A673 (cell line): ENCODE measurements around the gene PRSS22.

Experiments used
- CTCF ChIP-seq: fragments of 300-800, 200-600 bp; sonication (generic); conservative IDR thresholded peaks from 2 replicates; pipeline ENCODE4 v1.5.1; 2017; ENCODE audit warnings: low read depth, mild to moderate bottlenecking, antibody characterized with exemption, low read length, moderate library complexity, mixed read lengths
- EZH2 ChIP-seq: fragments of 200-600 bp; sonication (generic); IDR thresholded peaks from 2 replicates; pipeline ENCODE4 v1.6.1; 2017; ENCODE audit warnings: borderline replicate concordance, low read depth, mild to moderate bottlenecking, mixed read lengths, antibody characterized with exemption, low read length; ENCODE audit not compliant: poor library complexity, severe bottlenecking

- no peak for TF ChIP-seq CTCF
- TF ChIP-seq EZH2, result no peak
Measured at GRCh38 chr16:2879854-2880508, 22.0 kb upstream of the PRSS22 start.
